Adrenal gland (tissue), 5 donors: ENCODE measurements around the gene FAM8A1.

ENCODE experiments used
- CTCF ChIP-seq, 6 experiments: fragments of 450-650 bp in 4 of 6; fragments of 200-600 bp in 2 of 6; sonication (generic) in 1 of 6; IDR thresholded peaks; 1 replicate in 5 of 6; 2 replicates in 1 of 6; pipeline versions ENCODE4 v1.5.1 to v1.8.0; 2016 to 2021; ENCODE audit warnings: antibody characterized with exemption in 6 of 6, mild to moderate bottlenecking in 2 of 6, moderate library complexity in 1 of 6
- POLR2A ChIP-seq, 2 donors: fragments of 450-650 bp; IDR thresholded peaks; one replicate each; pipeline ENCODE4 v1.6.1; 2017; ENCODE audit warnings: antibody characterized with exemption in 2 of 2, mild to moderate bottlenecking in 2 of 2, moderate library complexity in 1 of 2
- donor health status: DM: no; HTN: no; CAD: no.

- TF ChIP-seq CTCF (IDR thresholded peaks at IDR 0.05) (no peak), POLR2A (IDR thresholded peaks at IDR 0.05) (no peak)
These were observed 48.6 kb upstream of the FAM8A1 start for GRCh38 chr6:17551383-17551958.
